IMR-90 (cell line): ENCODE data around the gene PRKG2. TPM values are rescaled to one million over a fixed set of nuclear protein-coding genes. Genes with fewer than 3 reads are reported as not detected.

Experiments used
- ATAC-seq: fragments of 200-7000 bp; cut with Tn5 transposase; 2 replicates; pipeline ENCODE4 v1.9.1; 2020; ENCODE audit warnings: low read depth, mild to moderate bottlenecking, moderate library complexity
- BruUV-seq: library from RNA; stranded (reverse); fragments of 400-500 nt; replicated peaks from 2 replicates; lab custom pipeline; 2021; lab: Mats Ljungman, UMichigan
- CTCF ChIA-PET: fragments of 300-600 bp; formaldehyde crosslinking; extraction: SDS; loops from one replicate; lab custom pipeline; 2021; ENCODE audit warnings: antibody characterized with exemption; lab: Yijun Ruan, JAX
- POLR2A ChIA-PET: fragments of 300-600 bp; sonication (Branson Sonifier 250); formaldehyde crosslinking; loops from one replicate; lab custom pipeline; 2022; ENCODE audit warnings: antibody characterized with exemption; ENCODE audit not compliant: unreplicated experiment; lab: Charles Lee
- DNase-seq: peaks from one replicate; pipeline ENCODE4 v3.0.0; 2013
- H2AFZ ChIP-seq: replicated peaks from 2 replicates; pipeline ENCODE3; 2013; ENCODE audit warnings: low read length, mild to moderate bottlenecking; ENCODE audit not compliant: poor library complexity
- H2AK5ac ChIP-seq: 2 replicates; pipeline ENCODE4 v1.6.1; 2013; ENCODE audit warnings: low read depth, low read length, inconsistent platforms
- H2AK9ac ChIP-seq: replicated peaks from 2 replicates; pipeline ENCODE3; 2013; ENCODE audit warnings: mild to moderate bottlenecking, low read depth, low read length, moderate library complexity; ENCODE audit not compliant: poor library complexity
- H2BK120ac ChIP-seq: 2 replicates; pipeline ENCODE4 v1.6.1; 2013; ENCODE audit warnings: low read depth, low read length, inconsistent platforms
- H2BK15ac ChIP-seq: 3 replicates; pipeline ENCODE4 v1.6.1; 2013; ENCODE audit warnings: low read depth, low read length, inconsistent platforms
- H2BK20ac ChIP-seq: 2 replicates; pipeline ENCODE4 v1.6.1; 2013; ENCODE audit warnings: low read depth, mild to moderate bottlenecking, inconsistent platforms, low read length, moderate library complexity
- H2BK5ac ChIP-seq: 2 replicates; pipeline ENCODE4 v1.6.1; 2013; ENCODE audit warnings: mild to moderate bottlenecking, low read depth, low read length, inconsistent platforms; ENCODE audit not compliant: poor library complexity, severe bottlenecking
- H3K14ac ChIP-seq: replicated peaks from 2 replicates; pipeline ENCODE4 v1.6.1; 2013; ENCODE audit warnings: low read depth, low read length, inconsistent platforms
- H3K18ac ChIP-seq: 2 replicates; pipeline ENCODE4 v1.6.1; 2013; ENCODE audit warnings: low read depth, low read length, control low read depth
- H3K23ac ChIP-seq: 2 replicates; pipeline ENCODE4 v1.6.1; 2013; ENCODE audit warnings: low read depth, low read length, inconsistent platforms
- H3K27ac ChIP-seq: 2 replicates; pipeline ENCODE4 v1.5.1; 2013; ENCODE audit warnings: mild to moderate bottlenecking, control low read depth, low read length; ENCODE audit not compliant: insufficient read depth
- H3K27me3 ChIP-seq: 2 replicates; pipeline ENCODE4 v1.6.1; 2013; ENCODE audit warnings: low read length; ENCODE audit not compliant: control insufficient read depth, insufficient read depth
- H3K36me3 ChIP-seq: 2 replicates; pipeline ENCODE4 v1.6.1; 2013; ENCODE audit warnings: low read length, mixed read lengths; ENCODE audit not compliant: control insufficient read depth, insufficient read depth
- H3K4ac ChIP-seq: 2 replicates; pipeline ENCODE4 v1.6.1; 2013; ENCODE audit warnings: low read depth, low read length, inconsistent platforms
- H3K4me1 ChIP-seq: 2 replicates; pipeline ENCODE4 v1.6.1; 2013; ENCODE audit warnings: low read length, mixed read lengths; ENCODE audit not compliant: control insufficient read depth, insufficient read depth
- H3K4me2 ChIP-seq: 2 replicates; pipeline ENCODE4 v1.6.1; 2013; ENCODE audit warnings: low read depth, mild to moderate bottlenecking, control low read depth, low read length, moderate library complexity
- H3K4me3 ChIP-seq: 2 replicates; pipeline ENCODE4 v1.5.1; 2013; ENCODE audit warnings: low read depth, mild to moderate bottlenecking, control low read depth, low read length, moderate library complexity; ENCODE audit not compliant: insufficient read depth
- H3K56ac ChIP-seq: 2 replicates; pipeline ENCODE4 v1.6.1; 2013; ENCODE audit warnings: low read length, inconsistent platforms; ENCODE audit not compliant: insufficient read depth; ENCODE audit errors: extremely low read depth
- H3K79me1 ChIP-seq, 2 experiments: 2 replicates each; pipeline ENCODE4 v1.6.1; 2013; ENCODE audit warnings: low read length in 2 of 2, inconsistent platforms in 1 of 2, low read depth in 1 of 2
- H3K9ac ChIP-seq: 2 replicates; pipeline ENCODE4 v1.6.1; 2013; ENCODE audit warnings: low read depth, low read length, control low read depth
- H3K9me1 ChIP-seq: 2 replicates; pipeline ENCODE4 v1.6.1; 2013; ENCODE audit warnings: low read length, inconsistent platforms; ENCODE audit not compliant: insufficient read depth
- H3K9me3 ChIP-seq: 2 replicates; pipeline ENCODE4 v1.6.1; 2013; ENCODE audit warnings: low read length; ENCODE audit not compliant: control insufficient read depth, insufficient read depth
- H4K20me1 ChIP-seq: 2 replicates; pipeline ENCODE4 v1.6.1; 2013; ENCODE audit warnings: low read length, inconsistent platforms; ENCODE audit not compliant: insufficient read depth
- H4K5ac ChIP-seq: 2 replicates; pipeline ENCODE4 v1.6.1; 2013; ENCODE audit warnings: mild to moderate bottlenecking, low read depth, low read length, control low read depth
- H4K8ac ChIP-seq, 2 experiments: 2 replicates each; pipeline ENCODE4 v1.6.1; 2013; ENCODE audit warnings: low read depth in 2 of 2, low read length in 2 of 2, control low read depth in 1 of 2, inconsistent platforms in 1 of 2
- H4K91ac ChIP-seq: 2 replicates; pipeline ENCODE4 v1.6.1; 2013; ENCODE audit warnings: low read depth, low read length, inconsistent platforms; ENCODE audit not compliant: insufficient read depth
- BHLHE40 ChIP-seq: fragments of 150-350 bp; IDR thresholded peaks from 2 replicates; pipeline ENCODE4 v1.6.1; 2016; ENCODE audit warnings: mild to moderate bottlenecking, low read depth, low read length
- FOS ChIP-seq: fragments of 150-350 bp; IDR thresholded peaks from 2 replicates; pipeline ENCODE4 v1.6.1; 2016; ENCODE audit warnings: low read depth, low read length
- MXI1 ChIP-seq: IDR thresholded peaks from 2 replicates; pipeline ENCODE4 v1.6.1; 2012; ENCODE audit warnings: low read depth, mild to moderate bottlenecking, low read length, moderate library complexity, borderline replicate concordance
- POLR2A ChIP-seq: IDR thresholded peaks from 2 replicates; pipeline ENCODE4 v1.6.1; 2012; ENCODE audit warnings: mild to moderate bottlenecking, low read depth, low read length
- SMC3 ChIP-seq: fragments of 150-350 bp; IDR thresholded peaks from 2 replicates; pipeline ENCODE4 v1.6.1; 2016; ENCODE audit warnings: low read depth, mild to moderate bottlenecking, antibody characterized with exemption, low read length, moderate library complexity
- WGBS, 2 experiments: methylation state at CpG; one replicate each; pipeline versions ENCODE4 v1.1.5 to v1.1.7; 2013; ENCODE audit warnings: missing lambda C conversion rate in 2 of 2; ENCODE audit not compliant: insufficient read length in 1 of 2; ENCODE audit errors: extremely low coverage in 2 of 2; 5-methylcytosine and 5-hydroxymethylcytosine counted together
- dilution Hi-C: fragments of 300-500 bp; cut with HindIII; formaldehyde crosslinking; loops from one replicate; pipeline ENCODE4 v1.14.3; 2018; ENCODE audit warnings: low sequenced_read_pairs; ENCODE audit not compliant: unreplicated experiment
- in situ Hi-C: fragments of 300-500 bp; cut with MboI; formaldehyde crosslinking; loops from 3 replicates; pipeline ENCODE4 v1.14.3; 2019; ENCODE audit warnings: low sequenced_read_pairs, inconsistent platforms, mixed read lengths
- intact Hi-C: fragments of 100-400 bp; cut with micrococcal nuclease; formaldehyde crosslinking; loops from 2 replicates; pipeline ENCODE4 v1.10.0; 2022
- polyA plus RNA-seq, 3 experiments: library from polyadenylated mRNA; depleted of rRNA; stranded (reverse); fragments of >200 nt; gene quantifications; 2 replicates each; pipeline ENCODE4 v1.2.3, GENCODE V29; 2012; ENCODE audit warnings: low replicate concordance in 1 of 3
- total RNA-seq: library from RNA; depleted of rRNA; stranded (reverse); fragments of >200 nt; gene quantifications from 2 replicates; pipeline ENCODE4 v1.2.3, GENCODE V29; 2012
- TF ChIP-seq, protein P1 (sequence below): fragments of 150-350 bp; IDR thresholded peaks from 2 replicates; pipeline ENCODE4 v1.6.1; 2017; ENCODE audit warnings: mild to moderate bottlenecking, antibody characterized with exemption, low read length, low read depth

PRKG2 gene
- total and polyA plus RNA-seq, 2 of the 4 experiments (the other 2 are of a cell fraction), result 0.44 to 2.0 TPM

DNA sequence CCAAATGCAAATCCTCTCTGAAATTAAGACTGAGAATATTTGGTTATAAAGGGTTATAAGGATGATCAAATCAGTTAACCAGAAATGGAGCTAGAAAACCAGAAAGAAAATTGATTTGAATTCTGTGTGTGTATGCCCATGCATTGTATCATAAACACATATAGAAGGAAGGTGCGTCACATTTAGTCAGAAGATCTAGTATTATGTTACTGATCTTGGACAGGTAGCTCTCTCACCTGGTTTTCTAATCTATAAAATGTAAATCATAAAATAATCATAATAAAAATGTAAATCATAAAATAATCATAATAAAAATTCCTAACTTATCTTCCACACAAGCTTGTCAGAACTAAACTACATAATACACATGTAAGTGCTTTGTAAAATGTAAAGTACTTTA lies 105.7 kb downstream of the PRKG2 start:
- ChIA-PET CTCF (no interaction called here), POLR2A (no interaction called here)
- H4K8ac ChIP-seq, result no peak overlapping the region
- no peak overlapping the region for H2BK120ac ChIP-seq
- H2BK20ac ChIP-seq, result no peak overlapping the region
- H4K5ac ChIP-seq, result no peak overlapping the region
- peaks cover 4% of the 10 kb centered on the region for H3K36me3 ChIP-seq
- no peak overlapping the region for H2AK9ac ChIP-seq
- no peak overlapping the region for H3K4me2 ChIP-seq
- no peak overlapping the region for H2AFZ ChIP-seq
- no peak overlapping the region for H3K9ac ChIP-seq
- H3K18ac ChIP-seq, result no peak overlapping the region
- DNase-seq (no peak), ATAC-seq (no peak)
- no peak overlapping the region for H3K14ac ChIP-seq
- WGBS, 2 experiments, result no CpG with 5 or more reads among the region's 1 CpG
- H3K4me3 ChIP-seq, result no peak overlapping the region
- no peaks in the 10 kb centered on the region for H4K20me1 ChIP-seq
- H3K27me3 ChIP-seq, result no peaks in the 10 kb centered on the region
- no peaks in the 10 kb centered on the region for H3K9me3 ChIP-seq
- TF ChIP-seq BHLHE40, result no peak
- TF ChIP-seq, protein P1, sequence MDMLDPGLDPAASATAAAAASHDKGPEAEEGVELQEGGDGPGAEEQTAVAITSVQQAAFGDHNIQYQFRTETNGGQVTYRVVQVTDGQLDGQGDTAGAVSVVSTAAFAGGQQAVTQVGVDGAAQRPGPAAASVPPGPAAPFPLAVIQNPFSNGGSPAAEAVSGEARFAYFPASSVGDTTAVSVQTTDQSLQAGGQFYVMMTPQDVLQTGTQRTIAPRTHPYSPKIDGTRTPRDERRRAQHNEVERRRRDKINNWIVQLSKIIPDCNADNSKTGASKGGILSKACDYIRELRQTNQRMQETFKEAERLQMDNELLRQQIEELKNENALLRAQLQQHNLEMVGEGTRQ, result no peak
- TF ChIP-seq FOS, result no peak
- TF ChIP-seq MXI1, result no peak
- TF ChIP-seq POLR2A, result no peak
- TF ChIP-seq SMC3, result no peak
- no peak overlapping the region for H2BK15ac ChIP-seq
- no peaks in the 10 kb centered on the region for H3K9me1 ChIP-seq
- H3K23ac ChIP-seq, result no peak overlapping the region
- in situ Hi-C loops (no loop called here), intact Hi-C loops (no loop called here), dilution Hi-C loops (no loop called here)
- H4K91ac ChIP-seq, result no peak overlapping the region
- no peak overlapping the region for H2BK5ac ChIP-seq
- no peaks in the 10 kb centered on the region for H3K4me1 ChIP-seq
- H3K79me1 ChIP-seq, result no peaks in the 10 kb centered on the region
- H3K4ac ChIP-seq, result no peak overlapping the region
- no TSS peak for BruUV-seq
- no peak overlapping the region for H3K27ac ChIP-seq
- no peak overlapping the region for H2AK5ac ChIP-seq
- H3K56ac ChIP-seq, result no peak overlapping the region
